ENCODE results near the gene DNAJC28. TPM values are rescaled to one million over a fixed set of nuclear protein-coding genes. Genes with fewer than 3 reads are reported as not detected.
"Not testable (repeated sequence)": the region's sequence is repeated elsewhere in the genome, so short reads cannot be mapped to it uniquely, and the experiment has no call there.

DNAJC28 gene
- polyA plus RNA-seq, 4 donors = 4.1 to 7.3 (median 6.1) TPM

- DNase-seq (ENCODE audit: low read depth in 4 of 4, low spot score in 3 of 4) = no peak
Measured at GRCh38 chr21:33487996-33488395, 3.5 kb downstream of the DNAJC28 start.

GRCh38 chr21:33481314-33481943, 10.1 kb downstream of the DNAJC28 start:
- no peak for DNase-seq (ENCODE audit: low read depth in 4 of 4, low spot score in 3 of 4)

- DNase-seq (ENCODE audit: low read depth in 4 of 4, low spot score in 3 of 4) = no peak
Measured at GRCh38 chr21:33480481-33481103, 10.9 kb downstream of the DNAJC28 start.

- DNase-seq (ENCODE audit: low read depth in 4 of 4, low spot score in 3 of 4) = peak; percentile 83 to 91 (median 88)
Measured at GRCh38 chr21:33479679-33480480, 11.6 kb downstream of the DNAJC28 start, which contains the start of gene TMEM50B. Gene TMEM50B, minus strand, starts transcription at chr21:33479974. Its CDS starts 11,089 bp downstream, at chr21:33468885.

GRCh38 chr21:33478935-33479678, 12.4 kb downstream of the DNAJC28 start:
- DNase-seq (ENCODE audit: low read depth in 4 of 4, low spot score in 3 of 4) = peak in 3 of 4 donors; percentile 14 to 35 (median 22)

- DNase-seq (ENCODE audit: low read depth in 4 of 4, low spot score in 3 of 4) = no peak
Measured at GRCh38 chr21:33478182-33478581, 13.3 kb downstream of the DNAJC28 start.

- no peak for DNase-seq (ENCODE audit: low read depth in 4 of 4, low spot score in 3 of 4)
Measured at GRCh38 chr21:33477066-33477465, 14.4 kb downstream of the DNAJC28 start.

GRCh38 chr21:33473344-33473743, 18.2 kb downstream of the DNAJC28 start:
- DNase-seq (ENCODE audit: low read depth in 4 of 4, low spot score in 3 of 4) = no peak

GRCh38 chr21:33470701-33471100, 20.8 kb downstream of the DNAJC28 start:
- DNase-seq (ENCODE audit: low read depth in 4 of 4, low spot score in 3 of 4) = no peak

- DNase-seq (ENCODE audit: low read depth in 4 of 4, low spot score in 3 of 4) = not testable (repeated sequence)
Measured at GRCh38 chr21:33469183-33469582, 22.3 kb downstream of the DNAJC28 start.

GRCh38 chr21:33461538-33462250, 29.8 kb downstream of the DNAJC28 start:
- no peak for DNase-seq (ENCODE audit: low read depth in 4 of 4, low spot score in 3 of 4)

- DNase-seq (ENCODE audit: low read depth in 4 of 4, low spot score in 3 of 4) = no peak
Measured at GRCh38 chr21:33458861-33459260, 32.7 kb downstream of the DNAJC28 start.

GRCh38 chr21:33455686-33456446, 35.6 kb downstream of the DNAJC28 start:
- DNase-seq (ENCODE audit: low read depth in 4 of 4, low spot score in 3 of 4) = no peak

GRCh38 chr21:33452362-33452761, 39.2 kb downstream of the DNAJC28 start:
- DNase-seq (ENCODE audit: low read depth in 4 of 4, low spot score in 3 of 4) = no peak

GRCh38 chr21:33451634-33452071, 39.9 kb downstream of the DNAJC28 start:
- no peak for DNase-seq (ENCODE audit: low read depth in 4 of 4, low spot score in 3 of 4)

GRCh38 chr21:33449616-33450015, 41.9 kb downstream of the DNAJC28 start:
- DNase-seq (ENCODE audit: low read depth in 4 of 4, low spot score in 3 of 4) = no peak

- not testable (repeated sequence) for DNase-seq (ENCODE audit: low read depth in 4 of 4, low spot score in 3 of 4)
Measured at GRCh38 chr21:33446620-33447019, 44.9 kb downstream of the DNAJC28 start.

GRCh38 chr21:33444499-33444898, 47.0 kb downstream of the DNAJC28 start:
- no peak for DNase-seq (ENCODE audit: low read depth in 4 of 4, low spot score in 3 of 4)

- DNase-seq (ENCODE audit: low read depth in 4 of 4, low spot score in 3 of 4) = no peak
Measured at GRCh38 chr21:33443194-33443593, 48.3 kb downstream of the DNAJC28 start.

All from right renal pelvis (tissue), 4 donors.